Panc1 (cell line): Measurements from ENCODE around the gene HDLBP.

Experiments
- POLR2AphosphoS5 ChIP-seq: IDR thresholded peaks from 2 replicates; pipeline ENCODE4 v1.6.1; 2012; ENCODE audit warnings: mild to moderate bottlenecking, low read depth, low read length, moderate library complexity
- TCF7L2 ChIP-seq: IDR thresholded peaks from 2 replicates; pipeline ENCODE4 v1.6.1; 2011; ENCODE audit warnings: mild to moderate bottlenecking, low read depth, low read length, inconsistent platforms
- TF ChIP-seq, protein P1 (sequence below): fragments of 450-650 bp; IDR thresholded peaks from 2 replicates; pipeline ENCODE4 v1.5.1; 2017; ENCODE audit warnings: mild to moderate bottlenecking

DNA sequence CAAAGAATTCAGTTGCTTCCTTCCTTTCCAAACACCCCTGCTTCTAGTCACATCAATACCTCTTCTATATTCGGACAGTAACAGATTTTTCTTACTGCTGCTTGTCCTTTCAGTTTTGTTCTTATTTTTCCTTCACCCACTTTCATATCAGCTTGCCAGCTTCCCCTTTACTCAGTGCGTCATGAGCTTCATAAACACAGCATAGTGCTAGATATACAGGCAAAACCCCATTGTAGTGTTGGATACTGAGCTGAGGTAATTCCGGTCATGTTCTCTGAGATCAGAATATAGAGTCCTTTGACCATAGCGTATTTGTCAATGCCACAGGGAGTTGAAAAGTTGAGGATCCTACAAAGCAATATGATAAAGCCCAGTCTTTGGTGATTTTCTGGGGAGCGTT, 43.0 kb upstream of the HDLBP start:
- TF ChIP-seq, protein P1, sequence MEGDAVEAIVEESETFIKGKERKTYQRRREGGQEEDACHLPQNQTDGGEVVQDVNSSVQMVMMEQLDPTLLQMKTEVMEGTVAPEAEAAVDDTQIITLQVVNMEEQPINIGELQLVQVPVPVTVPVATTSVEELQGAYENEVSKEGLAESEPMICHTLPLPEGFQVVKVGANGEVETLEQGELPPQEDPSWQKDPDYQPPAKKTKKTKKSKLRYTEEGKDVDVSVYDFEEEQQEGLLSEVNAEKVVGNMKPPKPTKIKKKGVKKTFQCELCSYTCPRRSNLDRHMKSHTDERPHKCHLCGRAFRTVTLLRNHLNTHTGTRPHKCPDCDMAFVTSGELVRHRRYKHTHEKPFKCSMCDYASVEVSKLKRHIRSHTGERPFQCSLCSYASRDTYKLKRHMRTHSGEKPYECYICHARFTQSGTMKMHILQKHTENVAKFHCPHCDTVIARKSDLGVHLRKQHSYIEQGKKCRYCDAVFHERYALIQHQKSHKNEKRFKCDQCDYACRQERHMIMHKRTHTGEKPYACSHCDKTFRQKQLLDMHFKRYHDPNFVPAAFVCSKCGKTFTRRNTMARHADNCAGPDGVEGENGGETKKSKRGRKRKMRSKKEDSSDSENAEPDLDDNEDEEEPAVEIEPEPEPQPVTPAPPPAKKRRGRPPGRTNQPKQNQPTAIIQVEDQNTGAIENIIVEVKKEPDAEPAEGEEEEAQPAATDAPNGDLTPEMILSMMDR: no peak
- no peak for TF ChIP-seq TCF7L2
- TF ChIP-seq POLR2AphosphoS5: no peak
